Parathyroid adenoma (tissue), 2 donors: Measurements from ENCODE around the gene SETD1A.

Experiments
- H2AFZ ChIP-seq: fragments of 300-600 bp; sonication (generic); one replicate; pipeline ENCODE4 v1.7.0; 2017; ENCODE audit warnings: antibody characterized with exemption, mild to moderate bottlenecking
- H3K27ac ChIP-seq: fragments of 300-600 bp; sonication (generic); one replicate; pipeline ENCODE4 v1.7.0; 2017
- H3K27me3 ChIP-seq: fragments of 300-600 bp; sonication (generic); one replicate; pipeline ENCODE4 v1.7.0; 2017; ENCODE audit warnings: low read length; ENCODE audit not compliant: control insufficient read depth, insufficient read depth
- H3K36me3 ChIP-seq: fragments of 300-600 bp; sonication (generic); one replicate; pipeline ENCODE4 v1.7.0; 2017; ENCODE audit warnings: low read length; ENCODE audit not compliant: control insufficient read depth, insufficient read depth
- H3K4me1 ChIP-seq: fragments of 300-600 bp; sonication (generic); one replicate; pipeline ENCODE4 v1.7.0; 2017; ENCODE audit warnings: control low read depth
- H3K4me2 ChIP-seq: fragments of 300-600 bp; sonication (generic); one replicate; pipeline ENCODE4 v1.7.0; 2017; ENCODE audit warnings: low read length
- H3K4me3 ChIP-seq: fragments of 300-600 bp; sonication (generic); one replicate; pipeline ENCODE4 v1.7.0; 2017; ENCODE audit warnings: low read depth, low read length
- H3K79me2 ChIP-seq: fragments of 300-600 bp; sonication (generic); one replicate; pipeline ENCODE4 v1.7.0; 2017; ENCODE audit warnings: control low read depth
- H3K9ac ChIP-seq: fragments of 300-600 bp; sonication (generic); one replicate; pipeline ENCODE4 v1.7.0; 2017; ENCODE audit warnings: mild to moderate bottlenecking
- H3K9me3 ChIP-seq: fragments of 300-600 bp; sonication (generic); one replicate; pipeline ENCODE4 v1.7.0; 2017; ENCODE audit warnings: low read length; ENCODE audit not compliant: control insufficient read depth
- CTCF ChIP-seq: fragments of 300-600 bp; sonication (generic); IDR thresholded peaks from one replicate; pipeline ENCODE4 v1.7.0; 2017; ENCODE audit warnings: antibody characterized with exemption, mild to moderate bottlenecking
- donor health status: primary hyperparathyroidism.

SETD1A gene

DNA sequence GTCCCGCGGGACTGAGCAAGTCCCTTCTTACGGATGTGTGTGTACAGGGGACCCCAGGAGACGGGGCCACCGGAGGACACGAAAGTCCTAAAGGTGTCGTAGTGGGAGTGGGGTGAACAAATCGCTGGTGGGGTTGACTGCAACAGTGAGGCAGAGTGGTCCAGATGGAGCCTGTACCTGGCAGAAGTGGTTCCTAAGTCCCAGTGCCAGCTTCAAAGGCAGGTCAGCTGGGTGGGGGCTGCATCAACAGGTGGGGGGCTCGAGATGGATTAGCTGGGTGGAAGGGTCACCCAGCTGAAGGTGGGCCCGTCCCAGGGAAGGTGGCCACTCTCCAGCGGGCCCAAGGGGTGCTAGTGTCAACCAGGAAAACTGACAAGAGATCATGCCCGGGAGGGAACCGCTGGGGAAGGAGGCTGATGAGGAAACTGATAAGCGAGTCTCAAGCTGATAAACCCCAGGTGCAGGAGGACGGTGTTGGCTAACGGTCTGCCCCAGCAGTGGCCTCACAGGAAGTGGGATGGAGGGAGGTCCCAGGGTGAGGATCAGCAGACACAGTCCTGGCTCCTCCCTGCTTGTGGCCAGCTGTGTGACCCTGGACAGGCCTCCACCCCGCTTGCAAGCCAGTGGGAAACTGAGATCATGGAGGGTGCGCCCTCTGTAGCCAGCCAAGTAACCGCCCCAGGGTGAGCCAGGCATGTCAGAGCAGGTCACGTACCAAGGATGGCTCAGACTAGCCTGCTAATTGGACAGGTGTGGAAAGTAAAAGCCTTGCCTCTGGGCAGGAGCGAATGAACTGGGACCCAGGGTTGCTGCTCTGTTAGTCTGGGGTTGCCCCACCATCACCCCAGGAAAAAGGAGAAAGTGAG is 7.7 kb upstream of the SETD1A start:
- peak overlapping the region; percentile 69 for H3K4me2 ChIP-seq
- peaks cover 13% of the 10 kb centered on the region for H3K4me1 ChIP-seq
- H2AFZ ChIP-seq: no peak overlapping the region
- peak overlapping the region; percentile 91 for H3K27ac ChIP-seq
- TF ChIP-seq CTCF: peak; percentile 12
- H3K9ac ChIP-seq: peak overlapping the region; percentile 7
- H3K36me3 ChIP-seq: no peaks in the 10 kb centered on the region
- H3K4me3 ChIP-seq: peak overlapping the region; percentile 88
- H3K79me2 ChIP-seq: peaks cover 6% of the 10 kb centered on the region
- no peaks in the 10 kb centered on the region for H3K27me3 ChIP-seq
- no peaks in the 10 kb centered on the region for H3K9me3 ChIP-seq

DNA sequence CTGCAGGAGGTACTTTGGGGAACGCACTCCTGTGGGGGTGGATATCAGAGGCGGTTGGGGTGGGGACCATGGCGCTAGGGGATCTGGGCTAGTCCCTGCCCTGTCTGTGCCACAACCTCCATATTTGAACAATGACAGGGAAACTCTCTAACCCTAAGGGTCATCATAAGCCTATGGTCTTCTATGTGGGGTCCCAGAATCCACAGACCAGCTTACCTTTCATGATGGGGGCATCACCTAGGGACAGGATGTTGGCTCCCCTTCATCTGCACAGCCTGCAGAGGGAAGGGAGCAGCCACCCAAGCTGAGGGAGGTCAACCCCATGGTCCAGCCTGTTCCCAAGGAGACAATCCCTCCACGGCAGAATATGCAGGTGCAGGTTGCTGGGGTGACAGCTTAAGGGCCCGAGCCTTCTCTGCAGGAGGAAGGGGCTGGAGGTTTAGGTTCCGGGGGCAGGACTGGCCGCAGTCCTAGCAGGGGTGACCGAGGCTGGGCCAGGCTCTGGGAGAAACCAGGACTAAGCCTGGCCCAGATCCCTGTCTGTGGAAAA is 7.0 kb upstream of the SETD1A start:
- no peak overlapping the region for H2AFZ ChIP-seq
- H3K9ac ChIP-seq: no peak overlapping the region
- peak overlapping the region; percentile 88 for H3K4me3 ChIP-seq
- H3K4me2 ChIP-seq: peak overlapping the region; percentile 69
- peaks cover 13% of the 10 kb centered on the region for H3K4me1 ChIP-seq
- no peaks in the 10 kb centered on the region for H3K9me3 ChIP-seq
- no peaks in the 10 kb centered on the region for H3K27me3 ChIP-seq
- no peaks in the 10 kb centered on the region for H3K36me3 ChIP-seq
- peaks cover 6% of the 10 kb centered on the region for H3K79me2 ChIP-seq
- peak overlapping the region; percentile 91 for H3K27ac ChIP-seq
- no peak for TF ChIP-seq CTCF

DNA sequence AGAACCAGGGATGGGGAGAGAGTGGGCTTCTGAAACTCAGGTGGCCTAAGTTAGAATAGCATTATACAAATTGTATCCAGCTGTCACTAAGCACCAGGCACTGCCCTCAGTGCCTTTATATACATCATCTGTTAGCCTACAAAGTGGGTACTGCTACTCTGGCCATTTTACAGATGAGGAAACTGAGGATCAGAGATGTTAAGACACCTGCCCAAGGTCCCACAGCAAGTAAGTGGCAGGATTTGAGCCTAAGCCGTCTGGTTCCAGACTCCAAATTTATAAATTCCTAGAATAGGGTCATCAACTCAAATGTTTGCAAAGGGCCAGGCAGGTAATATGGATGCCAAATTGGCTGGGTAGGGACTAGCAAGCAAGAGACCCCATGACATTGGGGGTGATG is 6.4 kb upstream of the SETD1A start:
- Histone ChIP-seq H3K4me1 (peaks cover 13% of the 10 kb centered on the region), H2AFZ (no peak overlapping the region), H3K36me3 (no peaks in the 10 kb centered on the region), H3K27me3 (no peaks in the 10 kb centered on the region), H3K4me3 (no peak overlapping the region), H3K4me2 (no peak overlapping the region), H3K27ac (peak overlapping the region; percentile 91), H3K79me2 (peaks cover 6% of the 10 kb centered on the region), H3K9ac (no peak overlapping the region), H3K9me3 (no peaks in the 10 kb centered on the region)
- no peak for TF ChIP-seq CTCF

DNA sequence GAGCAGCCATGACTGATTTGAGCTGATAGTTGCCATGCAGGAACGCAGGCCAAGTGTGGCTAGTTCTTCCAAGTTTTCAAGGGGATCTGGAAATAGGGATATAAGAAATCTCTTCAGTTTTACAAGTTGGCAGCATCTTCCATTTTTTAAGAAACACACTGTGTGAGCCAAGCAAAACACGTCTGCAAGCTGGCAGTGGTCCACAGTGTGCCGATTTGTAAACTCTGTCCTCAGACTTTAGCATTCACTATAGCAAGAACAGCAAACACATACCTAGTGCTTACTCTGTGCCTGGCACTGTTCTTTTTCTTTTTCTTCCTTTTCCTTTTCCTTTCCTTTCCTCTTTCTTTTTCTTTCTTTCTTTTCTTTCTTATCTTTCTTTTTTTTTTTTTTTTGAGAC is 5.8 kb upstream of the SETD1A start:
- TF ChIP-seq CTCF: no peak
- H3K4me2 ChIP-seq: no peak overlapping the region
- no peak overlapping the region for H3K4me3 ChIP-seq
- no peaks in the 10 kb centered on the region for H3K9me3 ChIP-seq
- H3K4me1 ChIP-seq: peaks cover 13% of the 10 kb centered on the region
- H2AFZ ChIP-seq: no peak overlapping the region
- H3K79me2 ChIP-seq: peaks cover 6% of the 10 kb centered on the region
- no peak overlapping the region for H3K9ac ChIP-seq
- no peak overlapping the region for H3K27ac ChIP-seq
- no peaks in the 10 kb centered on the region for H3K36me3 ChIP-seq
- no peaks in the 10 kb centered on the region for H3K27me3 ChIP-seq
